A673 (cell line): ENCODE data around the gene AP3D1. TPM values are rescaled to one million over a fixed set of nuclear protein-coding genes. Genes with fewer than 3 reads are reported as not detected.
A peak's percentile ranks its signal among the peaks of the same experiment; 100 is the strongest.

ENCODE experiments used
- BruUV-seq: library from RNA; stranded (reverse); fragments of 400-500 nt; replicated peaks from 2 replicates; lab custom pipeline; 2021; lab: Mats Ljungman, UMichigan
- CTCF ChIA-PET: fragments of 300-600 bp; sonication (Branson Sonifier 250); formaldehyde crosslinking; loops from one replicate; lab custom pipeline; 2022; ENCODE audit warnings: antibody characterized with exemption; lab: Charles Lee
- POLR2A ChIA-PET: fragments of 300-600 bp; sonication (Branson Sonifier 250); formaldehyde crosslinking; loops from one replicate; lab custom pipeline; 2022; ENCODE audit warnings: antibody characterized with exemption; ENCODE audit not compliant: low non-redundant PET; lab: Charles Lee
- DNase-seq: peaks from one replicate; pipeline ENCODE4 v3.0.0-alpha.2; 2015; ENCODE audit warnings: low spot score
- H3K27ac ChIP-seq: fragments of 200-600 bp; sonication (generic); 2 replicates; pipeline ENCODE4 v1.5.1; 2016; ENCODE audit warnings: mixed run types, low read depth, mild to moderate bottlenecking, mixed read lengths, antibody characterized with exemption, low read length; ENCODE audit not compliant: poor library complexity, severe bottlenecking
- H3K27me3 ChIP-seq: fragments of 200-600 bp; sonication (generic); replicated peaks from 2 replicates; pipeline ENCODE4 v1.6.1; 2017; ENCODE audit warnings: mixed run types, low read depth, mild to moderate bottlenecking, mixed read lengths, antibody characterized with exemption, low read length; ENCODE audit not compliant: insufficient read depth, poor library complexity
- H3K36me3 ChIP-seq: fragments of 200-600 bp; sonication (generic); 2 replicates; pipeline ENCODE4 v1.6.1; 2016; ENCODE audit warnings: mixed run types, mild to moderate bottlenecking, mixed read lengths, antibody characterized with exemption, low read length; ENCODE audit not compliant: insufficient read depth, poor library complexity, severe bottlenecking
- H3K4me1 ChIP-seq: fragments of 200-600 bp; sonication (generic); 2 replicates; pipeline ENCODE4 v1.6.1; 2017; ENCODE audit warnings: mixed run types, mild to moderate bottlenecking, mixed read lengths, antibody characterized with exemption, low read length; ENCODE audit not compliant: insufficient read depth, poor library complexity, severe bottlenecking
- H3K4me3 ChIP-seq: fragments of 200-600 bp; sonication (generic); 2 replicates; pipeline ENCODE4 v1.5.1; 2016; ENCODE audit warnings: low read depth, mixed run types, mild to moderate bottlenecking, mixed read lengths, low read length; ENCODE audit not compliant: poor library complexity, severe bottlenecking
- H3K9me3 ChIP-seq: fragments of 200-600 bp; sonication (generic); 2 replicates; pipeline ENCODE4 v1.6.1; 2016; ENCODE audit warnings: mixed run types, low read depth, mild to moderate bottlenecking, mixed read lengths, antibody characterized with exemption, low read length; ENCODE audit not compliant: poor library complexity, severe bottlenecking
- EZH2 ChIP-seq: fragments of 200-600 bp; sonication (generic); IDR thresholded peaks from 2 replicates; pipeline ENCODE4 v1.6.1; 2017; ENCODE audit warnings: borderline replicate concordance, low read depth, mild to moderate bottlenecking, mixed read lengths, antibody characterized with exemption, low read length; ENCODE audit not compliant: poor library complexity, severe bottlenecking
- intact Hi-C: fragments of 100-400 bp; cut with micrococcal nuclease; formaldehyde crosslinking; loops from one replicate; pipeline ENCODE4 v1.10.0; 2022; ENCODE audit not compliant: unreplicated experiment
- total RNA-seq: library from RNA; stranded (reverse); gene quantifications from 2 replicates; pipeline ENCODE4 v1.2.3, GENCODE V29; 2021
- TF ChIP-seq, protein P1 (sequence below): fragments of 300-800, 200-600 bp; sonication (generic); conservative IDR thresholded peaks from 2 replicates; pipeline ENCODE4 v1.5.1; 2017; ENCODE audit warnings: low read depth, mild to moderate bottlenecking, antibody characterized with exemption, low read length, moderate library complexity, mixed read lengths

The AP3D1 gene
- total RNA-seq, 1 experiment from 2014 or later = 148 TPM

DNA sequence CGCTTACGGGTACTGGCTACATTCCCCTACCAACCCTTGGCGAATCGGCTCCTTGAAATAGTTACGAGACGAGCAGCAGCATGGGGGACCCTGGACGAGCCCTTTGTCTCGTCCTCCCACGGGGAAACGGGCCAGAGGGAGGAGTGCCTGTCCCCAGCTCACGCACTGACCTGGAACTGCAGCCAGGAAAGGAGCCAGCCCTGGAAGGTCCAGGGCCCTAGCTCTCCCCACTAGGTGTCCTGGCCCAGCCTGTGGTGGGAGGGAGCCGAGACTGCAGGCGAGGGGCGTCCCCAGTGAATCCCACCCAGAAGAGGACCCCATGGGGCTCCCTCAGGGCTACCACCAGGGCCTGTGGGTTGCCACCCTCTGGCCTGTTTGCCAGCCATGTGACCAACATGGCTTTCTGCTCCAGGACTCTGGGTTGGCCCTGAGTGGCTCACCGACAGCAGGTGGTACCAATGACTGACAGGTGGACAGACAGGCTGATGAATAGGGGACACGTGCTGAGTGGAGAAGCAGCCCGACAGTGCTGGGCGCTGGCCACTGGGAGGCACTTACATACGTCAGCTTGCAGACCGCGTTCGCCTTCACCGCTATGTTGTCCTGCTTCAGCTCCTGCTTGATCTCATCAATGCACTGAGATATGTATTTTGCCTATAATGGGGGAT lies 13.2 kb downstream of the AP3D1 start:
- intact Hi-C loops = no loop called here
- H3K4me3 ChIP-seq = no peak overlapping the region
- no peaks in the 10 kb centered on the region for H3K27me3 ChIP-seq
- CTCF ChIA-PET = no interaction called here
- TF ChIP-seq EZH2 = no peak
- H3K4me1 ChIP-seq = no peaks in the 10 kb centered on the region
- POLR2A ChIA-PET = no interaction called here
- BruUV-seq = no TSS peak
- peak overlapping the region; percentile 33 for H3K27ac ChIP-seq
- no peaks in the 10 kb centered on the region for H3K9me3 ChIP-seq
- H3K36me3 ChIP-seq = peaks cover 12% of the 10 kb centered on the region
- no peak for DNase-seq

DNA sequence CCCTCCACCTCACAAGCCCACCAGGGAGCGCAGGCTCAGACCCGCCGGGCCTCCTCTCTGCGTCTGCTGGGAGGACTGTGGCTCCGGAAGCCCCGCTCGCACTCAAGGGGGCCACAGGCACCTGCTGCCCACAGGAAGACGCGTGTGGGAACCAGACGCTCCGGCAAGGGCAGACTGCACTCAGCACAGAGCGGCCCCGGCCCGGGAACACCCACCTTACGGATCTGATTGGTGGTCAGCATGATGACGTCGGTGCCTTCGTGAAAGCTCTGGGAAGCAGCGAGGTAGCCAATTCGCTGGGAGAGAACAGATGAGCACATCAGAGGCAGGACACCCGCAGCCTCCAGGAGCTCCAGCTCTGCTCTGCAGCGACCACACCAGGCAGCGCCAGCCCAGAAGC lies 14.6 kb downstream of the AP3D1 start:
- H3K4me1 ChIP-seq = no peaks in the 10 kb centered on the region
- intact Hi-C loops = no loop called here
- no peaks in the 10 kb centered on the region for H3K27me3 ChIP-seq
- H3K4me3 ChIP-seq = no peak overlapping the region
- TF ChIP-seq, protein P1, sequence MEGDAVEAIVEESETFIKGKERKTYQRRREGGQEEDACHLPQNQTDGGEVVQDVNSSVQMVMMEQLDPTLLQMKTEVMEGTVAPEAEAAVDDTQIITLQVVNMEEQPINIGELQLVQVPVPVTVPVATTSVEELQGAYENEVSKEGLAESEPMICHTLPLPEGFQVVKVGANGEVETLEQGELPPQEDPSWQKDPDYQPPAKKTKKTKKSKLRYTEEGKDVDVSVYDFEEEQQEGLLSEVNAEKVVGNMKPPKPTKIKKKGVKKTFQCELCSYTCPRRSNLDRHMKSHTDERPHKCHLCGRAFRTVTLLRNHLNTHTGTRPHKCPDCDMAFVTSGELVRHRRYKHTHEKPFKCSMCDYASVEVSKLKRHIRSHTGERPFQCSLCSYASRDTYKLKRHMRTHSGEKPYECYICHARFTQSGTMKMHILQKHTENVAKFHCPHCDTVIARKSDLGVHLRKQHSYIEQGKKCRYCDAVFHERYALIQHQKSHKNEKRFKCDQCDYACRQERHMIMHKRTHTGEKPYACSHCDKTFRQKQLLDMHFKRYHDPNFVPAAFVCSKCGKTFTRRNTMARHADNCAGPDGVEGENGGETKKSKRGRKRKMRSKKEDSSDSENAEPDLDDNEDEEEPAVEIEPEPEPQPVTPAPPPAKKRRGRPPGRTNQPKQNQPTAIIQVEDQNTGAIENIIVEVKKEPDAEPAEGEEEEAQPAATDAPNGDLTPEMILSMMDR = no peak
- no peak for TF ChIP-seq EZH2
- no TSS peak for BruUV-seq
- DNase-seq = no peak
- CTCF ChIA-PET = no interaction called here
- POLR2A ChIA-PET = no interaction called here
- H3K9me3 ChIP-seq = no peaks in the 10 kb centered on the region
- no peak overlapping the region for H3K27ac ChIP-seq
- peaks cover 26% of the 10 kb centered on the region for H3K36me3 ChIP-seq

DNA sequence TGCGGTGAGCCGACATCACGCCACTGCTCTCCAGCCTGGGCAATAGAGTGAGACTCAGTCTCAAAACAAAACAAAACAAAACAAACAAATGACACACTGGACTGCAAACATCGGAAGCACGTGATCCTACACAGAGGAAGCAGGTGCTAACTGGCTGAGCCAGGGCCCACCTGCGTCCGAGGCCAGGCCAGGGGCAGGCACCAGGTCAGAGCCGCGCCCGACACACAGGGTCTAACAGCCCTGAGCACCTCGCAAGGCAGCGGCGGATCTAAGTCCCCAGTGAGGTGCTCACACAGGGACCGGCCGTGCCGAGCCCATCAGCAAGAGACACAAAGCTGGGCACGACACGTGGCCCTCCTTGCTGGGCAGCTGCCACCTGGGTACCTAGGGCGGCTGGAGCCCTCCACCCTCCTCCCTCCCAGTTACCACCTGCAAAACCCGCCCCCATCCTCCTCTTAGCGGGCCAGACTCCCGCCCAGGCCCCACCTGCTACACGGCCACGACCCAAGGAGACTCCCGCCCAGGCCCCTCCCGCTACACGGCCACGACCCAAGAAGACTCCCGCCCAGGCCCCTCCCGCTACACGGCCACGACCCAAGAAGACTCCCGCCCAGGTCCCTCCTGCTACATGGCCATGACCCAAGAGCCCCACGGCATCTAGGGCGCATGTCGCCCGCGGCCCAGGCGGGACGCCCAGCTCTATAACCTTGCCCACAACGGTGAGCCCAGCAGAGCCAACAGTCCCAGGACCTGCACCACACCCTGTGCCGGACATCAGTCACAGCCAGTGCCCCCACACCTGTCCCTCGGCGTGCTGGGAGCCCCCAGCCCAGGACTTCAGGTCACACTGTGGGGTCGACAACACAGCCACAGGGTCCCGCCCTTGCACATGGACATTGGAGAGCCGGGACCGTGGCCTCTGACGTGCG lies 15.6 kb downstream of the AP3D1 start:
- Histone ChIP-seq H3K27ac (no peak overlapping the region), H3K4me3 (no peak overlapping the region), H3K4me1 (no peaks in the 10 kb centered on the region), H3K27me3 (no peaks in the 10 kb centered on the region), H3K36me3 (peaks cover 32% of the 10 kb centered on the region), H3K9me3 (no peaks in the 10 kb centered on the region)
- BruUV-seq = no TSS peak
- DNase-seq = no peak
- intact Hi-C loops = no loop called here
- CTCF ChIA-PET = no interaction called here
- TF ChIP-seq, protein P1 = no peak
- TF ChIP-seq EZH2 = no peak
- POLR2A ChIA-PET = no interaction called here
